Measurements from ENCODE around the gene CD276.
"Not testable (repeated sequence)": the region's sequence is repeated elsewhere in the genome, so short reads cannot be mapped to it uniquely, and the experiment has no call there.

Gene CD276

GRCh38 chr15:73709686-73710085 lies 25.5 kb downstream of the CD276 start:
- no peak for DNase-seq (ENCODE audit: low read depth in 2 of 2)

GRCh38 chr15:73710321-73710720 lies 26.1 kb downstream of the CD276 start:
- no peak for DNase-seq (ENCODE audit: low read depth in 2 of 2)

GRCh38 chr15:73711526-73711925 lies 27.3 kb downstream of the CD276 start:
- DNase-seq (ENCODE audit: low read depth in 2 of 2) = no peak

- no peak for DNase-seq (ENCODE audit: low read depth in 2 of 2)
Observed at GRCh38 chr15:73712107-73712506, 27.9 kb downstream of the CD276 start.

GRCh38 chr15:73714695-73715301 lies 30.6 kb downstream of the CD276 start:
- DNase-seq (ENCODE audit: low read depth in 2 of 2) = no peak

- DNase-seq (ENCODE audit: low read depth in 2 of 2) = no peak
Observed at GRCh38 chr15:73715417-73715816, 31.2 kb downstream of the CD276 start.

GRCh38 chr15:73716417-73716816 lies 32.2 kb downstream of the CD276 start:
- DNase-seq (ENCODE audit: low read depth in 2 of 2) = no peak

- no peak for DNase-seq (ENCODE audit: low read depth in 2 of 2)
Observed at GRCh38 chr15:73717206-73717605, 33.0 kb downstream of the CD276 start.

- no peak for DNase-seq (ENCODE audit: low read depth in 2 of 2)
Observed at GRCh38 chr15:73717802-73718201, 33.6 kb downstream of the CD276 start.

GRCh38 chr15:73718694-73719093 lies 34.5 kb downstream of the CD276 start:
- DNase-seq (ENCODE audit: low read depth in 2 of 2) = no peak

GRCh38 chr15:73722425-73722824 lies 38.2 kb downstream of the CD276 start:
- no peak for DNase-seq (ENCODE audit: low read depth in 2 of 2)

GRCh38 chr15:73723191-73723590 lies 39.0 kb downstream of the CD276 start:
- DNase-seq (ENCODE audit: low read depth in 2 of 2) = no peak

GRCh38 chr15:73724212-73724611 lies 40.0 kb downstream of the CD276 start:
- no peak for DNase-seq (ENCODE audit: low read depth in 2 of 2)

- no peak for DNase-seq (ENCODE audit: low read depth in 2 of 2)
Observed at GRCh38 chr15:73727330-73727976, 43.3 kb downstream of the CD276 start.

GRCh38 chr15:73732051-73732450 lies 47.9 kb downstream of the CD276 start:
- DNase-seq (ENCODE audit: low read depth in 2 of 2) = not testable (repeated sequence)

GRCh38 chr15:73732930-73733329 lies 48.7 kb downstream of the CD276 start:
- no peak for DNase-seq (ENCODE audit: low read depth in 2 of 2)

- DNase-seq (ENCODE audit: low read depth in 2 of 2) = no peak
Observed at GRCh38 chr15:73737535-73737934, 53.4 kb downstream of the CD276 start.

- no peak for DNase-seq (ENCODE audit: low read depth in 2 of 2)
Observed at GRCh38 chr15:73740152-73741048, 56.2 kb downstream of the CD276 start.

- no peak for DNase-seq (ENCODE audit: low read depth in 2 of 2)
Observed at GRCh38 chr15:73741321-73741836, 57.2 kb downstream of the CD276 start.

- no peak for DNase-seq (ENCODE audit: low read depth in 2 of 2)
Observed at GRCh38 chr15:73744293-73744692, 60.1 kb downstream of the CD276 start.

- DNase-seq (ENCODE audit: low read depth in 2 of 2) = no peak
Observed at GRCh38 chr15:73745073-73745472, 60.9 kb downstream of the CD276 start.

GRCh38 chr15:73746261-73746660 lies 62.1 kb downstream of the CD276 start:
- DNase-seq (ENCODE audit: low read depth in 2 of 2) = no peak

- DNase-seq (ENCODE audit: low read depth in 2 of 2) = no peak
Observed at GRCh38 chr15:73746883-73747282, 62.7 kb downstream of the CD276 start.
